ENCODE data around the gene TCL1A.

GRCh38 chr14:95690815-95691214 lies 23.1 kb downstream of the TCL1A start:
- no peak for TF ChIP-seq CTCF (conservative IDR thresholded peaks at IDR 0.05 in 1 of 2, IDR thresholded peaks at IDR 0.05 in 1 of 2; ENCODE audit: low read depth in 1 of 2, low read length in 2 of 2)
- no peak for TF ChIP-seq EZH2 (IDR thresholded peaks at IDR 0.05; ENCODE audit: low read length, missing control alignments)

All from fibroblast of lung (primary cell).